NCI-H146 (cell line): ENCODE results near the gene PNPLA2.

Experiments
- DNase-seq: peaks from one replicate; lab custom pipeline; 2025; lab: John Stamatoyannopoulos, UW

The PNPLA2 gene, protein sequence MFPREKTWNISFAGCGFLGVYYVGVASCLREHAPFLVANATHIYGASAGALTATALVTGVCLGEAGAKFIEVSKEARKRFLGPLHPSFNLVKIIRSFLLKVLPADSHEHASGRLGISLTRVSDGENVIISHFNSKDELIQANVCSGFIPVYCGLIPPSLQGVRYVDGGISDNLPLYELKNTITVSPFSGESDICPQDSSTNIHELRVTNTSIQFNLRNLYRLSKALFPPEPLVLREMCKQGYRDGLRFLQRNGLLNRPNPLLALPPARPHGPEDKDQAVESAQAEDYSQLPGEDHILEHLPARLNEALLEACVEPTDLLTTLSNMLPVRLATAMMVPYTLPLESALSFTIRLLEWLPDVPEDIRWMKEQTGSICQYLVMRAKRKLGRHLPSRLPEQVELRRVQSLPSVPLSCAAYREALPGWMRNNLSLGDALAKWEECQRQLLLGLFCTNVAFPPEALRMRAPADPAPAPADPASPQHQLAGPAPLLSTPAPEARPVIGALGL

DNA sequence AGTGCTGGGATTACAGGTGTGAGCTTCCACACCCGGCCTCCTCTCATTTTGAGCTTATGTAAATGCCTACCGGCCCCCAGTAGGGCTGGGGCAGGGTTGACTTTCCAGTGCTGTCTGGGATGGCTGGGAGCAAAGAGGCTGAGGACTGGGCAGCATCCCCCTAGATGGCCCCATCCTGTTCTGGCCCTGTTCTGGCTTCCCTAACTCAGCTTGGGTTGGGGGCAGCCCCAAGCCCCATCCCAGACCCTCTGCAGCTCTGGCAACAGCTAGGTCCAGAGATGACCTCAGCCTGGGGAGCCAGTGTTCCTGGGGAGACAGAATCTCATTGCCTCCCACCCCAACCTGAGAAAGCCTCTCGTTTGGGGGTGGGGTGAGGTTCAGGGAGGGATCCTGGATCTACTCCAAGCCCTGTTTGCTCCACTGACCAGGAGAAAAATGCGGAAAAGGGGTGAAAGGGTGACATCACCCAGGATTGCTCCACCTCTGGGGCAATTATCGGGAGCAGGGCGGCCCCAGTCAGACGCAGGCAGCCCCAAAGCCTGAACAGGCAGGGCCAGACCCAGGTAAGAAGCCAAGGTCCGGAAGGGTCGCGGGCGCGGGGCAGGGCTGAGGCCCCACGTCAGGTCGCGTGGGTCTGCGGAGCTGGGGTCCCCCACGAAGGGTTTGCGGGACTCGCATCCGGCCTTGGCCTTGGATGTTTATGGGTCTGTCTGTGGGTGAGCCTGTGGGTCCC lies at the start of gene PNPLA2:
PNPLA2 (plus strand) TSS at position 519 of the 733 bp plus-strand sequence. CDS start 805 bp downstream, outside the sequence.
- DNase-seq = no peak

GRCh38 chr11:769887-770641 lies 48.6 kb upstream of the PNPLA2 start:
- DNase-seq = no peak

DNA sequence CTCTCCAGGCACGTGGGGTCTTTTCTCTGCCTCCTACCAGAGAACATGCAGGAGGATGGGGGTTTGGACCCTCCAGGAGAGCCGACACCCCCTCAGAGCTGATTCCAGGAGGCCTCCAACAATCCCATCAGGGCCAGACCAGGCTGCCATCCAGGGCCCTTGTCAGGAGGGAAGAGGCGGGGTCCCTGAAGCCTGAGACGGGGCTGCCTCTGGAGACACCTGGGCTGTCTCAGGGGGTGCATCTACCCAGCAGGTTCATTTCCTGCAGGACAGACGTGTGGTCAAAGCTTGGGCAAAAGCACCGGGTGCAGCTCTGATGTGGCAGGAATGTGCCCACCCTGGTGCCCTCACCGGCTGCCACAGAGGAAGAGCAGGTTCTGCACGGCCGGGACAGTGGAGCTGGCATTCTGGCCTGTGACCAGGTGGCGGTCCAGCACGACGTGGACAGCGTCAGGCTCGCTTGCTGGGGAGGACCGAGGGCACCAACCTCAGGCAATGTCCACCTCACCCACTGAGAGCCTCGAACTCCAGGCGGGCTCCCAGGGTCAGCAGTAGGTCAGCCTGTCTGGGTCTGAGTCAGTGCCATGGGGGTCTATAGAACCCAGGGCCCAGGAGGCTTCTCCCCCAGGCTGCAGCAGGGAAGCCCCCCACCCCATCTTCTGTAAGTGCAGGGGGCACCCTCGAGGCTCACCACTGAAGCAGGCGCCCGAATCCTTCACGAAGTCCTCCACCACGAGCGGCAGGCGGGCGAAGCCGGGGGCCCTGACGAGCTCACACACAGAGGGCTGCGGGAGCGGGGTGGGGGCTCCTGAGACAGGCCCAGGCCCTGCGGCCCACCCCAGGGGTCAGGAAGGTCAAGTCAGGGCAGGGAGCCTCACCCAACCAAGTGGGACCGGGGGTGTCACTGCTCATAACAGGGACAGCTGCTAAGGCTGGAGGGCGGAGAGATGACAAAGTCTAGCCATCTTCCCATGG lies 47.8 kb upstream of the PNPLA2 start:
- DNase-seq = no peak

- DNase-seq = no peak
Measured at GRCh38 chr11:771617-772204, 47.0 kb upstream of the PNPLA2 start.

DNA sequence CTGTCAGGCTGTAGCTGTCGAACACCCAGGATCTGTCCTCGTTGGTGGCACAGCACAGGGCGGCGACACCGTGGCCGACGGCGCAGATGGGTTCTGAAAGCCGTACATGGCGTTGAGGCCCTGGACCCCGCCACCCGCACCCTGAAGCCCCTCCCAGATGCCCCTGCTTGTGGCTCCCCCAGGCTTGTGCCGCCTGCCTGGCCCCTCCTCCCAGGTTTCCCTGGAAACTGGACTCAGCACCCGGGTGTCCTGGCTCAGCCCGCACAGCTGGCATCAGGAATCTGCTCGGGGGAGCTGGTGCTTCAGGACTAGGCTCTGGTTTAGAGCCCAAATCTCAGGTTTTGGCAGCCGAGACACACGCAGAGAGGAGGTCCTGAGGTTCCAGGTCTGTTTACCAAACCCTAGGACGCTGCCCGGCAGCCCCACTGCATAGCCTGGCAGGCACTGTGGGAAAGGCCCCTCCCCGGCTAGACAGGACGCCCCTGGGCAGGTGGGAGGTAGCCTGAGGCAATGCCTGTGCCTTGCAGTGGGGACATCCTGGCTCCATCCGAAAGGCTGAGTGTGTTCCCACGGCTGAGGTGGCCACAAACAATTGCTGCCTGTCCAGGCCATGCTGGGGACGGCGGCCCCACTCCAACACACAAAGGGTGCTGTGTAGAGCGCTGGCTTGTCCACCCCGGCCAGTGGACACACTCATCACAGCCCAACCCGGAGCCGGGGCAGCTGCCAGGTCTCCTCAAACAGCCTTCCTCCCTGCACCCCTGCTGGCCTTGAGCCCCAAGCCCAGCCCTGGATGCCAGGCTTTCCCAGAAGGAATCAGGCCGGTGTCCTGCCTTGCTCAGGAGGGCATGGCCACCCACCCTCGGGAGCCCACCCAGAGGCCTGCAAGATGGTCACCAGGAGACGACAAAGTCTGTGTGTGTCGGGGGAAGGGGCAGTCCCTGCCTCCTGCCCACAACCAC lies 46.0 kb upstream of the PNPLA2 start:
- DNase-seq = no peak

GRCh38 chr11:773425-773824 lies 45.3 kb upstream of the PNPLA2 start:
- DNase-seq = no peak

- no peak for DNase-seq
Measured at GRCh38 chr11:773830-774229, 44.9 kb upstream of the PNPLA2 start.

GRCh38 chr11:774873-775592 lies 43.7 kb upstream of the PNPLA2 start:
- no peak for DNase-seq

GRCh38 chr11:776263-776560 lies 42.5 kb upstream of the PNPLA2 start:
- no peak for DNase-seq

DNA sequence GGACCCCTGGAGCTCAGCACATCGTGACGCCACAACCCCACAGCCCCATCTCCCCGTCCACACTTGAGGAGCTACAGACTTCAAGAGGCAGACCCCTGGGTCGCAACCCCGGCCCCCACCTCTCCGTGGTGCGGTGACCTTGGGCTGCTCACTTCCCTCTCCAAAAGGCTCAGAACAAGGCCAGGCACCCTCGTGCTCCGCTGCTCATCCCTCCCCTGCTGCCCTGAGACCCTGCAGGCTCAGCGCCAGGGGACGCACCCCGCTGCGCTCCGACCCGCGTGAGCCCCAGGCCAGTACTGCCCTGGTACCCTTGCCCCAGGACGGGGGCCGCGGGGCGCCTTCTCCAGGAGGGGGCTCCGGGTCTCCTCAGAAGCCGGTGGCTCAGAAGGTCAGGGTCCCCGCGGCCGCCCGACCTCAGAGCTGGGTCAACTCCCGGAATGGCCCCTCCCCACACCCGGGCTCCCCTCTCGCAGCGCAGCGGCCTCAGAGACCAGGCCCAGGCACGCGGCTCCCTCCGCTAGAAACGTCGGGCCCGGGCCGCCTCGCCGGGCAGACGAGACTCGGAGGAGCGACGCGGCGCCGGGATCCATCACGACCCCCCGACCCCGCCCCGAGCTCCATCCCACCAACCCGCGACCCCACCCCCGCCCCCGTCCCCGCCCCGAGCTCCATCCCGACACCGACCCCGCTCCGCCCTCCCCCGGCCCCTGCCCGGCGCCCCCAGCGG lies 42.0 kb upstream of the PNPLA2 start:
- DNase-seq = peak; percentile 75

GRCh38 chr11:777288-778255 lies 41.1 kb upstream of the PNPLA2 start, which contains the start of gene GATD1:
TSS of gene GATD1 (minus strand) at chr11:777487. CDS start at chr11:777462, 25 bp downstream.
- peak; percentile 90 for DNase-seq

DNA sequence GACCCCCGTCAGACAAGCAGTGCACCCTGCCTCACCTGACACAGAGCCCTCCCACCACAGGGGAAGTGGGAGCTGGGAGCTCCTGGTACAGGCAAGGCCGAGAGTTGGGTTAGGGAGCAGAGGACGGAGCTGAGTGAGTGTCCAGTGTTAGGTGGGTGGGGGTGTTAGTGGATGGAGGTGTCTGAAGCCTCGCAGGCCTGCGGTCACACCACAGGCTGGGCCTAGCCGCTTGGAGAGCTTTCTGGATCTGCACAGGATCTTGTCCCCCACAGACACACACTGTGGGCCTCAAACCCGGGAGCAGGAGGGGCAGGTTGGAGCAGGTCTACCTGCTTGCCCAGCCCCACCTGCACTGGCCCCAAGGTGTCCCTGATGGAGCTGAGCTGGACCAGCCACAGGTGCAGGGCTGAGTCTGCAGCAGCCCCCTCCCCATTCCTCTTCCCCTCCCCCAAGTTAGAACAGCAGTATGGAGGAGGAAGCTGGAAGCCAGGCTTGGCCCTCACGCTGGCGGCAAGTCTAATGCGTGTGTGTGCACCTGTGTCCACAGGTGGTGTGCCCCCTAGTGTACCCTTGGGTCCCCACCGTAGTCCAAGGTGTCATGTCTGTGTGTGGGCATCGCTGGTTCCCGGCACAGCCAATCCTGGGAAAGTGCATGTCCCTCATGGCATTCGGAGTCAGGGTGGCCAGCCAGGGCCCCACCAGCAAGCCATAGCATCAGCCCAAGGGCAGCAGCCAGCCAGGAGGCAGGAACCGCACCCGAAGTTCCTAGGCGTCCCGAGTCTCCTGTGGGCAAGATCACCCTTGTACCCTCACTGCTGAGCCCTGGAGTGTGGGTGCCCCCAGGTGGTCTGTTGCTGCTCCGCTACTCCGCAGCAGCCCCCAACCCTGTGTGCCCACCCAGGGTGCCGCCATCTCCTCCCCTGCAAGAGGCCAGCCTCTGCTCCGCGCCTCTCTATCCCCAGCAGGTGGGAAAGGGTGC lies 39.4 kb upstream of the PNPLA2 start:
- DNase-seq = no peak

DNA sequence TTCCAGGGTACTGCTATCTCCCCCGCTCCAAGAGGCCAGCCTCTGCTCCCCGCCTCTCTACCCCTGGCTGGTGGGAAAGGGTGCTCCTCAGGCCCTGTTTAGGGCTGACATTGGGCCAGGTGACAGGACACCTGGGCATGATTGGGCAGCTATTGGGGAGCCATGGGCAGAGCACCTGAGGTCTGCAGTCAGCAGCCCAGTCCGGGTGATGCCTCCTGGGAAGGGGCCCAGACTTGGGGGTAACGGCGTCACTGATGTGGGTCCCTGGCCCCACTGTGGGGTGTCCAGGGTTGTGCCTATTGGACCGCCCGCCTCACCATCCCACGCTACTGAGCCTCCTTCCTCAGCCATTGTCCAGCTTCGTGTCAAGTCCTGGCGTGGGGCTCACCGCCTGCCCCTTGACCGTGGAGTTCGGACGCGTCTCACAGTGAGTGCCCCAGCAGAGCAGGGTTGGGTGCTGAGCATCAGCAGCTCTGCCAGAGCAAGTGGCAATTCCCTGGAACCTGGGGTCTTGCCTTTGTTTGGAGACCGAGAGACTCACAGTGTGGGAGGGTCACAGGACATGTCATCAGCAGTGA lies 38.7 kb upstream of the PNPLA2 start:
- no peak for DNase-seq

- no peak for DNase-seq
Measured at GRCh38 chr11:782264-783174, 36.2 kb upstream of the PNPLA2 start.
